Stimulated activated CD4-positive, alpha-beta T cell treated with anti-CD3 and anti-CD28 coated beads, Interleukin-15, amount 100 ng/mL, for 48 hours (primary cell): ENCODE results near the gene OR13F1.
"Not testable (repeated sequence)": the region's sequence is repeated elsewhere in the genome, so short reads cannot be mapped to it uniquely, and the experiment has no call there.

Experiments
- DNase-seq, 2 donors: peaks; one replicate each; pipeline ENCODE4 v3.0.0-alpha.2; 2020; ENCODE audit warnings: low read depth in 2 of 2

Gene OR13F1

GRCh38 chr9:104503963-104504362 lies at the start of gene OR13F1:
TSS of gene OR13F1 (plus strand) at chr9:104504263. CDS start at chr9:104504263, 0 bp downstream.
- no peak for DNase-seq

- DNase-seq, result no peak
These were observed 47.2 kb upstream of the OR13F1 start for GRCh38 chr9:104456831-104457230.

DNA sequence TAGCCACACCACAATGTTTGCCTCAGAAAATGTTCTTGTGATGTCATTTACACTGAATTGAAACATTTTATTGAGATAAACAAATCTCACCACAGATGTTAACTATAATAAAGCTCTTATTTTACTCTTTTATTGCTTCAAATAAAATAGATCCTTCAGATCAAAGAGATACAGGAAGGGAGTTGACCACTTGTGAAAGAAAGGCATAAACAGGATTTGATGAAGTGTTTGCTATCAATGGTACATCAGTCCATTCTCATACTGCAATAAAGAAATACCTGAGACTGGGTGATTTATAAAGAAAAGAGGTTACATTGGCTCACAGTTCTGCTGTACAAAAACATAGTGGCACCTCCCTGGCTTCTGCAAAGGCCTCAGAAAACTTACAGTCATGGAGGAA lies 40.2 kb upstream of the OR13F1 start:
- no peak for DNase-seq

- DNase-seq, result no peak
These were observed 35.8 kb upstream of the OR13F1 start for GRCh38 chr9:104468261-104468660.

DNA sequence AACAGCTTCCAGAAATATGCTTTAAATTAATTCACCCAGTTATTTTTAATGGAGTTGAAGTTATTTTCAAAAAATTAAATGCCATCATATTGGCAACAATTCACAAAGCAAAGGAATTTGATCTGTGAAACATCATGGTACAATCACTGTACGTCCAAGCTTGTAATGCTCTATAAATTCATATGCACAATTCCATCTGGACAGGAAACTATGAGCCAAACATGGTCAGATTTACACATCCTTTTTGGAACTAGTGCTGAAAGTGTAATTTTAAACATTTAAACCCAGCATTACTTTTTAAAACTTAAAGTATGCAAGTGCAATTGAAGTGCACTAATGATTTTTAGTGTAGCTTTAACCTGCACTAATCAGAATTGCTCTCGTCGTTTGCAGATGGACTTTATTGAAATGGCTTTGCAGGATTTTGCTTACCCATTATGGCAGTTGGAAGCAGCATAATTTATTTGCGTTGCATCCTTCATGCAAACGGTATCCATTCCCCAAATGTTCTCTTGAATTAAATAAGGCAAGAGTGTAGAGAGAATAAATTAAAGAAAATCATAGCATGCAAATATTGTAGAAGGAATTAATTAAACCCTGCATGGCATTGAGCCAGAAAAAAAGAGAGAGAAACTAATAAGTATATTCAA lies 21.0 kb upstream of the OR13F1 start:
- no peak for DNase-seq

DNA sequence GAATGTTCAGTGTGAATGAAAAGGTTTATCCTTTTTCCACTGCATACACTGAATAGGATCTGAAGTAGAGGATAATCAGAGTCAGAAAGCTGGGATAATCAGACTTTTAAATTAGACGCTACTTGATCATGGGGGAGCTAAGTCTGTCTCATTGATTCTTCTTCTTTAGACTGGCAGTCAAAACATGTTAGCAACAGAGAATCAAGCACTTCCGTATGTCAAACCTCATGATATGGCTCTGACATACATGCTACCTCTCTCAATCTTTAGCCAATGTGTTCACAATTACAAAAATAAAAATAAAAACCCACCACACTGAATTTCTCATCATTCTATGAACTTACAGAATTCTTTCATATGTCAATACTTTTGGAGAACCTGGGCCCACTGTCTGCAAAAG lies 19.0 kb upstream of the OR13F1 start:
- no peak for DNase-seq

DNA sequence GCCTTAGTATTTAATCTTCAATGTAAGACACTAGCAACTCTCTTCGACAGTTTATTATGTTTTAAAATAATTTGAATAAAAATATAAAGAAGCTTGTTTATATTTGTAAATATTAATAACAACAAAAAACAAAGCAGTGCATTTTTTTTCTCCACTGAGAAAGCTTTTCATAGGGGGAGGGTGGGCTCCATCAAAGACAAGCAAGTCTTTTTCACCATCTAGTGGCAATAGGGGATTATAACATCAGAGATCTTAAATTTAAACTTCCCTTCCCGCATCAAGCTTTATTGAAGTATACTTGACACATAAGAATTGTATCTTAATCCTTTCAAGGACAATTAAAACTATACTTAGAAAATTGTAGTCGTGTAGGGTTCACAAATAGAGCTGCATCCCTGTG lies 9.3 kb upstream of the OR13F1 start:
- DNase-seq, result no peak

DNA sequence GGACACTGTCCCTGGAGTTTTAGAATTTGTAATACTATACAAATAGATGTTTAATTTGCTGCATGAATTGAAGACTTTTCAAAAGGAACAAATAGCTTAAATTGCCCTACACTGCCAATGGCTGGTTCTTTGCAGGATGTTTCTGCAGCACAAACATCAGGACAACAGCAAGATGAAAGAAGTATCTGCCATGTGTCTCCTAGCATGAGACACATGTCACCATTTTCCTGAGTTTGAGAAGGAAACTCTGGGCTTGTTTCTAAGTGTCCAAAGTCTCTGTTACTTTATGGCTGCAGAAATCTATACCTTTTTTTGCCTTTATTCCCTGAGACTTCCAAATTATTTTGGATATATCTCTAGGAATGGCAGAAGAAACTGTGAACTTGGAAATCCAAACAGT lies 623 bp upstream of the OR13F1 start:
- DNase-seq, result no peak

- no peak for DNase-seq
These were observed 2.5 kb downstream of the OR13F1 start for GRCh38 chr9:104506565-104506964.

GRCh38 chr9:104514901-104515300 lies 10.8 kb downstream of the OR13F1 start:
- DNase-seq, result no peak

GRCh38 chr9:104520241-104520640 lies 16.2 kb downstream of the OR13F1 start:
- not testable (repeated sequence) for DNase-seq

- no peak for DNase-seq
These were observed 23.0 kb downstream of the OR13F1 start, which contains the start of gene OR13C4 for GRCh38 chr9:104527109-104527508. TSS of gene OR13C4 (minus strand) at chr9:104527209. CDS start at chr9:104527209, 0 bp downstream.

GRCh38 chr9:104536756-104537155 lies 32.7 kb downstream of the OR13F1 start, which contains the start of gene OR13C3:
TSS of gene OR13C3 (minus strand) at chr9:104536856. CDS start at chr9:104536723, 133 bp downstream.
- no peak for DNase-seq

GRCh38 chr9:104539275-104539674 lies 35.2 kb downstream of the OR13F1 start:
- no peak for DNase-seq

- DNase-seq, result no peak
These were observed 40.6 kb downstream of the OR13F1 start for GRCh38 chr9:104544644-104545043.

- no peak for DNase-seq
These were observed 49.2 kb downstream of the OR13F1 start for GRCh38 chr9:104553261-104553660.
